IPS DF 4.7 (cell line): ENCODE results near the gene COL4A4.
"Not testable (repeated sequence)": the region's sequence is repeated elsewhere in the genome, so short reads cannot be mapped to it uniquely, and the experiment has no call there.

Experiments
- DNase-seq: peaks from one replicate; pipeline ENCODE4 v3.0.0-alpha.2; 2013; ENCODE audit warnings: low spot score; ENCODE audit errors: extremely low read depth

COL4A4 gene

GRCh38 chr2:227163998-227164762 is at the start of gene COL4A4, which contains the start of gene COL4A3:
COL4A4 (minus strand) TSS chr2:227164205; CDS start chr2:227147483, 16,722 bp downstream.
COL4A3 (plus strand) TSS chr2:227164624; CDS start chr2:227164727, 103 bp downstream.
- DNase-seq, result no peak

GRCh38 chr2:227207573-227207972 is 43.6 kb upstream of the COL4A4 start:
- peak; percentile 38 for DNase-seq

- DNase-seq, result no peak
Measured at GRCh38 chr2:227206406-227206805, 42.4 kb upstream of the COL4A4 start.

- no peak for DNase-seq
Measured at GRCh38 chr2:227205701-227206100, 41.7 kb upstream of the COL4A4 start.

GRCh38 chr2:227204452-227204851 is 40.4 kb upstream of the COL4A4 start:
- no peak for DNase-seq

GRCh38 chr2:227201771-227202170 is 37.8 kb upstream of the COL4A4 start:
- DNase-seq, result no peak

GRCh38 chr2:227198866-227199265 is 34.9 kb upstream of the COL4A4 start:
- DNase-seq, result no peak

- DNase-seq, result no peak
Measured at GRCh38 chr2:227194219-227194618, 30.2 kb upstream of the COL4A4 start.

- no peak for DNase-seq
Measured at GRCh38 chr2:227192491-227192890, 28.5 kb upstream of the COL4A4 start.

- no peak for DNase-seq
Measured at GRCh38 chr2:227191367-227191766, 27.4 kb upstream of the COL4A4 start.

GRCh38 chr2:227188292-227188691 is 24.3 kb upstream of the COL4A4 start:
- no peak for DNase-seq

GRCh38 chr2:227186751-227187150 is 22.7 kb upstream of the COL4A4 start:
- no peak for DNase-seq

- DNase-seq, result no peak
Measured at GRCh38 chr2:227185615-227186232, 21.7 kb upstream of the COL4A4 start.

GRCh38 chr2:227183657-227184367 is 19.8 kb upstream of the COL4A4 start:
- DNase-seq, result no peak

GRCh38 chr2:227182765-227183164 is 18.8 kb upstream of the COL4A4 start:
- no peak for DNase-seq

GRCh38 chr2:227180770-227181169 is 16.8 kb upstream of the COL4A4 start:
- DNase-seq, result no peak

- no peak for DNase-seq
Measured at GRCh38 chr2:227179988-227180685, 16.1 kb upstream of the COL4A4 start.

GRCh38 chr2:227177592-227178336 is 13.8 kb upstream of the COL4A4 start:
- DNase-seq, result no peak

GRCh38 chr2:227171779-227172178 is 7.8 kb upstream of the COL4A4 start:
- DNase-seq, result not testable (repeated sequence)

- DNase-seq, result no peak
Measured at GRCh38 chr2:227164763-227165291, 822 bp upstream of the COL4A4 start.
